ENCODE measurements around the gene SNTG2. TPM values are rescaled to one million over a fixed set of nuclear protein-coding genes. Genes with fewer than 3 reads are reported as not detected.

SNTG2 gene
- total and polyA plus RNA-seq, 2 donors (not counting 3 experiments of a cell fraction or from before 2014, with no cell fraction given) = not detected

- no peak overlapping the region for H3K27ac ChIP-seq (ENCODE audit: insufficient read depth, low read depth, low read length)
- no peak overlapping the region for H2AFZ ChIP-seq (ENCODE audit: low read depth, low read length)
- no peak overlapping the region for H3K4me3 ChIP-seq (replicated peaks in 1 of 3; ENCODE audit: insufficient read depth in 1 of 3, low read depth in 1 of 3, low read length in 3 of 3)
- no peak for TF ChIP-seq GATA2 (IDR thresholded peaks at IDR 0.05; ENCODE audit: insufficient read depth, insufficient read length, low read depth, low read length)
- TF ChIP-seq, protein P1, sequence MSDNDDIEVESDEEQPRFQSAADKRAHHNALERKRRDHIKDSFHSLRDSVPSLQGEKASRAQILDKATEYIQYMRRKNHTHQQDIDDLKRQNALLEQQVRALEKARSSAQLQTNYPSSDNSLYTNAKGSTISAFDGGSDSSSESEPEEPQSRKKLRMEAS (IDR thresholded peaks at IDR 0.05; ENCODE audit: insufficient read depth, insufficient read length) = no peak
- TF ChIP-seq, protein P2, sequence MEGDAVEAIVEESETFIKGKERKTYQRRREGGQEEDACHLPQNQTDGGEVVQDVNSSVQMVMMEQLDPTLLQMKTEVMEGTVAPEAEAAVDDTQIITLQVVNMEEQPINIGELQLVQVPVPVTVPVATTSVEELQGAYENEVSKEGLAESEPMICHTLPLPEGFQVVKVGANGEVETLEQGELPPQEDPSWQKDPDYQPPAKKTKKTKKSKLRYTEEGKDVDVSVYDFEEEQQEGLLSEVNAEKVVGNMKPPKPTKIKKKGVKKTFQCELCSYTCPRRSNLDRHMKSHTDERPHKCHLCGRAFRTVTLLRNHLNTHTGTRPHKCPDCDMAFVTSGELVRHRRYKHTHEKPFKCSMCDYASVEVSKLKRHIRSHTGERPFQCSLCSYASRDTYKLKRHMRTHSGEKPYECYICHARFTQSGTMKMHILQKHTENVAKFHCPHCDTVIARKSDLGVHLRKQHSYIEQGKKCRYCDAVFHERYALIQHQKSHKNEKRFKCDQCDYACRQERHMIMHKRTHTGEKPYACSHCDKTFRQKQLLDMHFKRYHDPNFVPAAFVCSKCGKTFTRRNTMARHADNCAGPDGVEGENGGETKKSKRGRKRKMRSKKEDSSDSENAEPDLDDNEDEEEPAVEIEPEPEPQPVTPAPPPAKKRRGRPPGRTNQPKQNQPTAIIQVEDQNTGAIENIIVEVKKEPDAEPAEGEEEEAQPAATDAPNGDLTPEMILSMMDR (IDR thresholded peaks at IDR 0.05; ENCODE audit: extremely low read depth in 1 of 2, insufficient read depth in 1 of 2, low read depth in 1 of 2, low read length in 2 of 2) = no peak
- no peak for TF ChIP-seq EZH2 (IDR thresholded peaks at IDR 0.05; ENCODE audit: borderline replicate concordance, low read depth, low read length, severe bottlenecking)
- no peak for TF ChIP-seq MYC (IDR thresholded peaks at IDR 0.05; ENCODE audit: low read depth, low read length)
- no peak for TF ChIP-seq JUN (IDR thresholded peaks at IDR 0.05; ENCODE audit: borderline replicate concordance, insufficient read depth, insufficient read length, low read depth)
- no peak for TF ChIP-seq POLR2AphosphoS5 (IDR thresholded peaks at IDR 0.05; ENCODE audit: insufficient read depth, low read depth, low read length)
- TF ChIP-seq FOS (IDR thresholded peaks at IDR 0.05; ENCODE audit: borderline replicate concordance, insufficient read depth, low read length) = no peak
- no peak for TF ChIP-seq POLR2A (IDR thresholded peaks at IDR 0.05; ENCODE audit: low read depth, low read length)
- no peak for FAIRE-seq
- H3K36me3 ChIP-seq (ENCODE audit: control insufficient read depth in 2 of 2, extremely low read depth in 1 of 2, insufficient read depth in 2 of 2, low read length in 2 of 2) = no peaks in the 10 kb centered on the region
- no TSS peak for BruUV-seq (replicated peaks)
- no peak for DNase-seq (ENCODE audit: low read depth, low spot score)
- H3K79me2 ChIP-seq (ENCODE audit: control insufficient read depth, insufficient read depth, low read length) = no peaks in the 10 kb centered on the region
- ChIA-PET POLR2A (no interaction called here), CTCF (no interaction called here)
- no peaks in the 10 kb centered on the region for H4K20me1 ChIP-seq (replicated peaks; ENCODE audit: control insufficient read depth, extremely low read depth, insufficient read depth, low read length)
- H3K9me3 ChIP-seq (replicated peaks; ENCODE audit: control insufficient read depth, insufficient read depth, low read length) = peaks cover 5% of the 10 kb centered on the region
- intact Hi-C loops (cut with micrococcal nuclease) = no loop called here
- dilution Hi-C loops (cut with MboI; ENCODE audit: extremely low pct_ligation_motif_present, low sequenced_read_pairs) = no loop called here
- H3K27me3 ChIP-seq (ENCODE audit: control insufficient read depth in 2 of 2, insufficient read depth in 2 of 2, low read length in 2 of 2) = no peaks in the 10 kb centered on the region
- no peaks in the 10 kb centered on the region for H3K9me1 ChIP-seq (replicated peaks; ENCODE audit: control insufficient read depth, extremely low read depth, insufficient read depth, low read length)
- H3K9ac ChIP-seq (replicated peaks; ENCODE audit: extremely low read depth, insufficient read depth, low read length) = no peak overlapping the region
- no peak overlapping the region for H3K4me2 ChIP-seq (ENCODE audit: insufficient read depth, low read length)
- H3K4me1 ChIP-seq (ENCODE audit: control insufficient read depth, extremely low read depth, insufficient read depth, low read length) = no peaks in the 10 kb centered on the region
These were observed 120.0 kb downstream of the SNTG2 start for GRCh38 chr2:1070601-1071000.
